GM19395 (cell line): Measurements from ENCODE around the gene KCNQ5.

Source experiments
- ATAC-seq: cut with Tn5 transposase; IDR thresholded peaks from one replicate; pipeline ENCODE4 v1.9.1; 2021; ENCODE audit warnings: mild to moderate bottlenecking, moderate library complexity; ENCODE audit not compliant: unreplicated experiment

KCNQ5 gene

DNA sequence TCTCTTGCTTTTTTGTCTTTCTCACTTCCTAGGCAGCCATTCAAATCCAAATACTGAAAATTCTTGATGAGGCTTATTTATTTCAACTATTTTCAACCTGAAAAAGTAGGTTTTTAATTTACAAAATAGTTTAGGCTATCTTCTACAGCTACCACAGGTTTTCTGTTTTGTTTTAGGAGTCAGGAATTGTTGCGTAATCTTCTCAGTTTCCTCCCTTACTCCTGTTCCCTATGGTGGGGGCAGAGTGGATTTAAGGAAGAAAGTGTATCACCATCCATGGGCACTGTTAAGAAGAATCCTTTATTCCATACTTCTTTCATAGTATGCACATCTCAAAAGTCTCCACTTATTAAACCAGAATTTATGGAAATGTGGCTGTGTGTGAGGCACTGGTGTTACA, 421.0 kb downstream of the KCNQ5 start:
- ATAC-seq, result no peak

DNA sequence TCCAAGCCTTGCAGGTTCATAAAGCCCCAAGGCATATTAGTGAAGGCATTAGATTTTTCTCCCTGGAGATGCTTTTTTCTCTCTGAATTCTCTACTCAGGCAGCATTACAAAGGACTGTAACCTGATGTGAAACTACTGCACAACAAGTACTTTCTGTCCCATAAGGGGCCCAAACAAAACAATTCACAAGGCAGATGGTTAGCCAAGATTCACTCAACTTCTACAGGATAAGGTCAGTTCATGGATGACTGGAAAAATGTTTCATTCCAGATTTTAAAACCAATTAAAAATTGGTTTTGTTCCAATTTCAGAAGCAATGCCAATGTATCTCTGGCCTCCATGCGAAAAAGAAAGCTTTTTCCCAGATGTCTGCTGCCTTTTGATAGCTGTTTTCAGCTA, 421.6 kb downstream of the KCNQ5 start:
- no peak for ATAC-seq

DNA sequence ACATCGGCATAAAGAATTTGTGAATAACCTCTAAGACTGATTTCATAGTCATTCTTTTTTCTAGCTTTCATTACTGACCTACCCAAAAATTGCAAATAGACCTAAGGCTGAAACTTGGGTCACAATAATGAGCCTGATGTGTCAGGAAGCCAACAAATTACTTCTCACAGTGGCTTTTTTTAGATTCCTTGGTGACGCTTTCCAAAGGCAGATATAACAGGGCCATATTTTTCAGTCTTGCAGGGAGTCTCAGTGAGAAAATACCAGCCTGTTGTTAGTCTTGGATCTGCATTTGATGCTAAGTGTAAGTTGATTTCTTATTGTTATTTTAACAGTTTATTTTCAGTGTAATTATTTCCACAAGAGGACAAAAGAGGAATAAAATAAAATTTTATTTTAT, 423.7 kb downstream of the KCNQ5 start:
- no peak for ATAC-seq

DNA sequence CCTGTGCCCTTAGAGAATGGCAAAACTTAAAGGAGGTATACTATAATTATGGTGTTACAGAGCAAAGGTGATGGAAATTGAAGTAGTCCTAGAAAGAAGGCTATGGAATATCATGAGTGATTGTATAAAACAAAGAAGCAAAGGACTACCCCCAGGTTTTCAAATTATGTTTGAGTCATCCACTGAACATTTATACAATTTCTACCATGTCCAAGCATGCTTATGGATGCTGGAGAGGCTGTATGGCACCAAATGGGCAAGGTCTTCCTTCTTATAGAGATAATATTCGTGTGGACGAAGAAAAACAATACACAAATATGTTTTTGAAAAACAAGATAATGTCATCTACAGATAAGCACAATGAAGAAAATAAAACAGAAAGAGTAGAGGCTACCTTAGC, 425.9 kb downstream of the KCNQ5 start:
- no peak for ATAC-seq

DNA sequence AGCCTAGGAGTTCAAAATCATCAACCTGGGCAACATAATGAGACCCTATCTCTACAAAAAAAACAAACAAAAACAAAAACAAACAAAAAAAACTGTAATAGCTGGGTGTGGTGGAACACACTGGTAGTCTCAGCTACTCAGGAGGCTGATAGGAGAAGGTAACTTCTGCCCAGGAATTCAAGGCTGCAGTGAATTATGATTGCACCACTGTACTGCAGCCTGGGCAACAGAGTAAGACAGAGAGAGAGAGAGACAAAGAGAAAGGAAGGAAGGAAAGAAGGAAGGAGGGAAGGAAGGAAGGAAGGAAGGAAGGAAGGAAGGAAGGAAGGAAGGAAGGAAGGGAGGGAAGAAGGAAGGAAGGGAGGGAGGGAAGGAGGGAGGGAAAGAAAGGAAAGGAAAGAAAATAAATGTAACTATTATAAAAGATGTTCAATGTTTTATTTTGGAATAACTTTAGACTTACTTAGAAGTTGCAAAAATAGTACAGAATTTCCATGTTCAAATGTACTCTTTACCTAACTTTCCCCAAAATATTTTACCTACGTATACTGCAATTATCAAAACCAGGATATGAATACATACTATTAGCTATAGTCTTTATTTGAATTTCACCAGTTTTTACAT, 428.2 kb downstream of the KCNQ5 start:
- ATAC-seq, result no peak

DNA sequence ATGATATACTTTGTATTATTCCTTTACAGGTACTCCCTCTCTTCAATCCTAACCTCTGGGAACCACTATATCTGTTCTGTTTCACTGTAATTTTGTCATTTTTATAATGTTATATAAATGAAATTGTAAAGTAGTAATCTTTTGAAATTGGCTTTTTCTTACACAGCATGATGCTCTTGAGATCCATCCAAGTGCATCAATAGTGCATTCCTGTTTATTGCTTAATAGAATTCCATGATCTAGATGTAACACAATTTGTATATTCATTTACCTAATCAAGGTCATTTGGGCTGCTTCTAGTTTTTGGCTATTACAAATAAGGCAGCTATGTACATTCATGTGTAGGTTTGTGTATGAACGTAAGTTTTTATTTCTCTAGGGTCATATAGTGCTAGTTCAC, 428.8 kb downstream of the KCNQ5 start:
- ATAC-seq, result no peak

DNA sequence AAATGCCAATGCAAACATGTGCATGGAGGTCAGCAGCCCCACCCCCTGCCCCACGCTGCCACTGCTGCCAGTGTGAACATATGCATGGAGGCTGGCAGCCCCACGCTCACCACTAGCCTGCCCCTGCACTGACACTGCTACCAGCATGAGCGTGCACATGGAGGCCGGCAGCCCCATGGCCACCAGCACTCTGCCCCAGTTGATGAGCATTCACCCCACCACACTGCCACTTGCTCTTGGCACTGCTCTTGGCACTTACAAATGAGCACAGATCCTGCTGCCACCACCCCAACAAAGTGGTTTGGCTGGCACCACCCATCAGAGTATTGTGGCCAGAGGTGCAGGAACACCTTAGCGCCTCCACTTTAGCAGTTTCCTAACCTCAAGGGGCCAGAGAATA, 429.3 kb downstream of the KCNQ5 start:
- ATAC-seq, result no peak

DNA sequence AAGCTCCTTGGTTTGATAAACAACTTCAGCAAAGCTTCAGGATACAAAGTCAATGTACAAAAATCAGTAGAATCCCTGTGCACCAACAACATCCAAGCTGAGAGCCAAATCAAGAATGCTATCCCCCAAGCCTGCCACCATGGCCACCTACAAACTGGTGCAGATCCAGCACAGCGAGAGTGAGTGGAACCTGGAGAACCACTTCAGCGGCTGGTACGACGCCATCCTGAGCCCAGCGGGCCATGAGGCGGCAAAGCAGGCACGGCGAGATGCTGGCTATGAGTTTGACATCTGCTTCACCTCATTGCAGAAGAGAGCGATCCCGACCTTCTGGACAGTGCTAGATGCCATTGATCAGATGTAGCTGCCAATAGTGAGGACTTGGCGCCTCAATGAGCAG, 433.1 kb downstream of the KCNQ5 start:
- ATAC-seq, result no peak

DNA sequence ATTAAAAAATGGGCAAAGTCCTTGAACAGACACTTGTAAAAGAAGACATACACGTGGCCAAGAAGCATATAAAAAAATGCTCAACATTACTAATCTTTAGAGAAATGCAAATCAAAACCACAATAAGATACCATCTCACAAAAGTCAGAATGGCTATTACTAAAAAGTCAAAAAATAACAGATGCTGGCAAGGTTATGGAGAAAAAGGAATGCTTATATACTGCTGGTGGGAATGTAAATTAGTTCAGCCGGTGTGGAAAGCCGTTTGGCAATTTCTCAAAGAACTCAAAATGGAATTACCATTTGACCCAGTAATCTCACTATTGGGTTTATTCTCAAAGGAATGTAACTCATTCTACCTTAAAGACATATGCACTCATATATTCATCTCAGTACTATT, 436.9 kb downstream of the KCNQ5 start:
- ATAC-seq, result no peak

DNA sequence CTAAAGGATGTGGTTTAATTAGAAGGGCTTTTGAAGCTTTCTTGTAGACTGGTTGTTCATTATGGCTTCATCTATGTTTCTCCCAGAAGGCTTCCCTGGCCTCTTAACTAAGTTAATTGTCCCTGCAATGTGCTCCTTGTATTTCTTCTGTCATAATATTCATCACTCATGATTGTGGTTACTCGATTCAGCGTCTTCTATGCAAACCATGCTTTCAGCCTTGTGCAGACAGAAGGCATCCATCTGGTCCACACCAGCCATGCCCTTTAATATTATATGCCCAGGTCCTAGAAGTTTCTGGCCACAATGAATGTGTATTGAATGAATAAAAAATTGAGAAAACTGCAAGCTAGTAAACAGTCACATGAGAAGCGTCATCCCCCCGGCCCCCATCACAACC, 440.3 kb downstream of the KCNQ5 start:
- no peak for ATAC-seq

DNA sequence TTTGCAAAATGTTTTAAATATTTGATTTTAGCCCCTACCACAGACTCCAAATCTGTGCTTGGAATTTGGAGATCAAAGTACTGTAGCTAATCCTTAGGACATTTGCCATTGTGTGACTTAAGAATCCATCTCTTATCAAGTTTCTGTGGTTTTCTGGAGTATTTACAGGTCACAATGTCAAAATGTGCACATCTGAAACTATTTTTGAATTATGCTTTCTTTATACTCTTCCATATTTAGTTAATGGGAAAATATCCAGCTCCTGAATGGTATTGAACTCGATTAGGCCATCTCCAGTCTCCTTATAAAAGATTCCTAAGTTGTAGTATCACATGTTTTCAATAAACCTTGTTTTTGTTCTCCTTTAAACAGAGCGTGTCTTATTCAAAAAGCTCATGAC, 441.0 kb downstream of the KCNQ5 start:
- no peak for ATAC-seq

DNA sequence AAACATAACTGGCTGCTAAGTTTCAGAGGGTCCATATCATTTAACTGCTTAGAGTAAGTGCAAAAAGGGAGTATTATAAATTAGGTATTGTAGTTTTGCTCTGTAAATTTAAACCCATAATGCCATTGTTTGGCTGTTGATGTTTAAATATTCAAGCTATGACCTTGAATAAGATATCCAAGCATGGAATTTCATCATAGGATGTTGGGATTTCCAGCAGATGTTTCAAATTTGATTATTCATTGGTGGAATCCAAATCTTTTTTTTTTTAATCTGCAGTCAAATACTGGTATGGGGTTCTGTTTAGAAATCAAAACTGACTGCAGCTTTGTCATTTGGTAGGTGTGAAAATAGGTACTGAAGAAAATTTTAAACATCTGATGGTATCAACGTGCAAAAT, 442.4 kb downstream of the KCNQ5 start:
- no peak for ATAC-seq

DNA sequence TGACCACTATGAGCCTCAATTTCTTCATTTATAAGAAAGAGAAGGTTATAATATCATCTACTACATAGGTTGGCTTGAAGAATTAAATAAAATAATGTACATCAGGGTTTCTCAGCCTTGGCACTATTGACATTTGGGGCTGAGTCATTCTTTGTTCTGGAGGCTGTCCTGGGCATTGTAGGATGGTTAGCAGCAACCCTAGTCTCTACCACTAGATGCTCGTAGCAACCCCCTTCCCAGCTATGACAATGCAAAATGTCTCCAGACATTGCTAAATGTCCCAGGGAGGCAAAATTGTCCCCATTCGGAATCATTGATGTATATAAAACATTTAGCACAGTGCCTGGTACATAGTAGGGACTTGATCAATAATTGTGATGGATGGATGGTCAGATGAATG, 451.4 kb downstream of the KCNQ5 start:
- no peak for ATAC-seq

DNA sequence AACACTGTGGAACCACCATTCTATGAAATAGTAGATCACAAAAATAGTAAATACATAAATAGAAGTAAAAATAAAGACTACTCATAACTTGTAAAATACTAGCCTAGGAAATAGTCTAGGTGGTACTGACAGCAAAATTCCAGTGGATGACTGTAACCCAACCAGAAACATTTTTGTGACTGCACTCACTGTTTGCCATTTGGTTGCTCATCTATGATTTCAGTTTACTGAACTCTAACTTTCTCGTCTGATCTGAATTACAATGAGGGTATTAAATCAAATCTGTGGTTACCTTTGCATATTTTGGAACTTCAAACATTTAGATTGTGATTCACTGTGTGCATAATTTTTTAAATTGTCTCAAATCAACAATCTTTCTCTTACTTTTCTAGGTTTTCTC, 452.3 kb downstream of the KCNQ5 start:
- no peak for ATAC-seq

DNA sequence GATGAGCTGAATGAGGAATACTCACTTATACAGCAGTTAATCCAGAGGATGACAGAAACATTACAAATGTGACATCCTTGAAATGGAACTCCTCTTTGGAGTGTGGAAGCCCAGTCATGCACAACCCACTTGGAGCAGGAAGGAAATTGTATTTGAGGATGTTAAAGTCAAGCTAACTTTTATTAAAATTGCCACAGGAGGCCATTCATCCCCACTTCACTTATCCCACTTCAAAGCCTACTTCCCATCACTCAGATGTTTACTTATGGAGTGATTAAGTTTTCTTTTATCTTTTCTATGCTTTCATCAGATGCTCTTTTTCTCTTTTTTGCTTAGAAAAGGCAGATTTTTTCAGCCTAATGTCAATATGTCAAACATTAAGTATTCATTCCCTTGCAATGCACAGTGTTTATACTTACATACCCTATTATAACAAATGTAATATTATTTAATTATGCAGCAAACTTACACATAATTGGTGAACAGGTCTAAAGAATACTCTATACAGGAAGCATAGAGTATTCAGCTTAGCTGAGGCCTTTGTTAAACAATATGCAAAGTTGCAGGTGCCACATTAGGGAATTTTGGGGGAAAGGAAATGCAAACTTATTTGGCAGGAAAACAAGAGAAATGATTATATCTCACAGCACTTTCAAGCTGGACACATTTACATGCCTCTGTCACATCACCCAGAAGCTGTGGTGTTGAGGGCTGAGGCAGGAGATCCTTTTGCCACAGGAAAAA, 454.5 kb downstream of the KCNQ5 start:
- ATAC-seq, result no peak

DNA sequence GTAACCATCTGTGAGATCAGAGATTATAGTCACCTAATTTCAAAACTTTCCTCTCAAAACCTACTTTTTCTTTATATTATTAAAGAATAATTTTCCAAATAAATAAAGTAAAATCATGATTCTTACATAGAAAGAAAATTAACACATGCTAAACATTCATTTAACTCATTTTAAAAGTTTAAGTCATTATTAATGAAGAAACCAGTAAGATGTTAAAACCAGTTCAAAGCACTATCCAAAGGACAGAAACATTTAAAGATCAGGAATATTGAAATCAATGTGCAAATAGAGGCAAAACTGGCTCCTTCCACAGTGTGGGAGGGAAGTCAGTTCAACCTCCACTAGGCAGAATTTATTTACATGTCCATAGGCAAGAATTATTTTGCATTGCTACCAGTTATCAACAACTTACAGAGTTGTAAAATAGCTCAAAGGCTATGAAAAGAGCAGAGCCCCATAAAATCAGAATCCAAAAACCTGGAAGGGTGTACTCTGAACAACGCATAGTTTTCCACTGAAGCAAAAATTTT, 456.5 kb downstream of the KCNQ5 start:
- ATAC-seq, result no peak

DNA sequence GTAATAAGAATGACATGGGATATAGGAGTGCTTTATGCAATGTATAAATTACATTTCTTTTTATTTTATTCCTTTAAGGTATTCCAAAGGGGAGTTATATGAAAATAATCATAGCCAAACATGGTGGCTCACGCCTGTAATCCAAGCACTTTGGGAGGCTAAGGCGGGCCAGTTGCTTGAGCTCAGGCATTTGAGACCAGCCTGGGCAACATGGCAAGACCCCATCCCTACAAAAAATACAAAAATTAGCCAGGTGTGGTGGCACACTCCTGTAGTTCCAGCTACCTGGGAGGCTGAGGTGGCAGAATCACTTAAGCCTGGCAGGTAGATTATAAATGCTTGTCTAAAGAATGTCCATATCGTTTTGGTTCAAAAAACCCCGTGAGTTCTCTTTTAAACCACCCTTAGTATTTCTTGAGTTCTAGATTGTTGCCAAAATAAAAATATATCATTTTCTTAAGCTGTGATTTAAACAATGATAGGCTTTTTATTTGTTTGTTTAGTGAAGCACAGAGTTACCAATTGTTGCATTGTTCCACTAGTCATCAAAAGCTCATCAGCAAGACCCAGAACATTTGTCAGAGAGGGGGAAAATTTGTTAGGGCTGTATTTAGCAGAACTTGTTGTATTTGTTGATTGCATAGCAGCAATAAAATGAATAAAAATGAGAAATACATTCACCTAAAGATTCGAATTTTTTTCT, 457.2 kb downstream of the KCNQ5 start:
- ATAC-seq, result no peak

DNA sequence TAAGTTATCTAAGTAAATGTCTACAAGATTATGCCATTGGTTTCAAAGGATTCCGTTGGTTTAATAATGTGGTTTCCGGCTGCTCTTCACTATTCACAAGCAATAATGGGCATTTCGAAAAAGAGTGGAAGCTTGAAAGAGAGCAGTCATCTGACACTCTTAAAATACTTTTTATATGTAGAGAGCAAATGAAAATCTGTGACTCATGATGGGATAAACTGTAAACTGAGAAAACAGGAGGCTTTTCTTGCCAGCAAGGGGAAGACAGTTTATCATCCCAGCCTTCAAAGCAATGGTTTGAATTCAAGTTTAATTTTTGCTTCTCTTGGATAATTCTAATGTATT, 457.7 kb downstream of the KCNQ5 start:
- no peak for ATAC-seq

DNA sequence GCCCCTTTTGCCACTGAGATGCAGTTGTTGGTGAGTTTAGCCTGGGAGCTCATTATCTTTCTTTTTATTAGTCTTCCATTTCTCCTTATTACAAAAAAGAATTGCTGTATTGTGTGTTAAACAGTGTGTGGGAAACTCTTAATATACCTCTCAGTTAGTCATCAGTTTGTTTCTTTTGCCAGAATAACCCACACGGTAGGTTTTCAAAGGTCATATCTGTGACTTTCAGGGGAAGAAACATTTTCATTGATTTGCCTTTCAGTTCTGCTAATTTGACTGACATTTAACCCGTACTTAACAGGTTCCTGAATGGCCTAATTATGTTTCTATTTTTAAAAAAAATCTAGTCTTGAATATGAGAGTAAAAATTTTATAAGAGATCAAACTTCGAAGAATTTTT, 458.1 kb downstream of the KCNQ5 start:
- peak; percentile 58 for ATAC-seq

DNA sequence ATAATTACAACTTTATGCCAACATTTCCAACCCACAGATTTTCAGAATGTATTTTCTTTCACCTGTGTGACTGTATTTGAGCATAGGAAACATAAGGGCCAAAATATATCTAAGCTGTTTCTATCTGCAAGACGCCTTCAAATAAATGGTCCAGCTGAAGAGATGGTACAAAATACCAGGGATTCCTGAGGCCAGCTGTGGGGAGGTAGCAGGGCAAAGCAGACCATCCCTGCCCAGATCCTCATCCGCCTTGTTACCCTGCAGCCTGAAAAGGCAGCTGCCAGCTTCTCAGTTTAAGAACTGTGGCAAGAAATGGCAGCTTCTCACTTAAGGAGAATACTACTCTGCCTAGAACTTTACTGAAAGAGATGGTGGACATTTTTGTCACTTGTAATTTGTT, 460.1 kb downstream of the KCNQ5 start:
- no peak for ATAC-seq

DNA sequence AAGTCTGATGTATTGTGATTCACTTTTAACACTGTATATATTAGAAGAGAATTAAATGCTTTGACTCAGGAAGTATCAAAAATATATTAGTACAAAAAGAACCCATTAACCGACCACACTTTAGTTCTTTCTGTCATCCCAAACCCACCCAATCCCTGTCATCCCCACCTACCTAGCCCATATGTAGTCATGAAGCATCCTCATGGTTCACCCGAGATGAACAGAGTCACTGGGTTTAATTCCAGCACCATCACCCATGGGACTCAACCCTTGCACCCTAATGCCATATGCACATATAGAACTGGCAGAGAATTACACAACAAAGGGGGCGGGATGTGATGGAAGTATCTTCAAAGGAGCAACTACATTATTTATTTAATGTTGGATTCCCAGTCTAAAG, 462.0 kb downstream of the KCNQ5 start:
- ATAC-seq, result no peak

DNA sequence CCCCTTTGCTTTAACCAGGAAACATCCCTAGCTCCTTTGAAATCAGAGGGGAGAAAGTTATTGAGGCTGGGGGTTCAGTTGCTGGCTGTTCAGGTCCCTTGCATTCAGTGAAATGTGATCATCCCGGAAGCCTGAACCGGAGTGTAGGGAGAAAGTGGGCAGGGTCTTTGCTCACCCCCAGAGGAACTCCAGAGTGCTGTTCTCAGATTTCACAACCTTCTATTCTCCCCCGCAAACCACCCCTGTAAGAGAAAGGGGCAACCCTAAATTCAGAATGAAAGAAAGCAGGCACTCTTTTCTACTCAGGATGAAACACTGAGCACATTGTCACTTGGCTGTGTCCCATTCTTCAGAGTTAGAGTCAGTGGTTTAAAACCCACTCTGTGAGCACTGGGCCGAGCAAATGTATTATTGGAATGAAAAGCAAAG, 463.6 kb downstream of the KCNQ5 start:
- peak; percentile 49 for ATAC-seq
